C4-2B (cell line): ENCODE results near the gene LDB2.

Experiments used
- H3K27ac ChIP-seq: fragments of 450-650 bp; 2 replicates; pipeline ENCODE4 v1.5.1; 2017
- ZFX ChIP-seq: fragments of 450-650 bp; IDR thresholded peaks from 2 replicates; pipeline ENCODE4 v1.6.1; 2017
- TF ChIP-seq, protein P1 (sequence below): fragments of 450-650 bp; conservative IDR thresholded peaks from 2 replicates; pipeline ENCODE4 v1.5.1; 2017; ENCODE audit warnings: mild to moderate bottlenecking

LDB2 gene

GRCh38 chr4:16770710-16771285, 127.6 kb downstream of the LDB2 start:
- H3K27ac ChIP-seq = no peak overlapping the region
- TF ChIP-seq ZFX = no peak
- TF ChIP-seq, protein P1, sequence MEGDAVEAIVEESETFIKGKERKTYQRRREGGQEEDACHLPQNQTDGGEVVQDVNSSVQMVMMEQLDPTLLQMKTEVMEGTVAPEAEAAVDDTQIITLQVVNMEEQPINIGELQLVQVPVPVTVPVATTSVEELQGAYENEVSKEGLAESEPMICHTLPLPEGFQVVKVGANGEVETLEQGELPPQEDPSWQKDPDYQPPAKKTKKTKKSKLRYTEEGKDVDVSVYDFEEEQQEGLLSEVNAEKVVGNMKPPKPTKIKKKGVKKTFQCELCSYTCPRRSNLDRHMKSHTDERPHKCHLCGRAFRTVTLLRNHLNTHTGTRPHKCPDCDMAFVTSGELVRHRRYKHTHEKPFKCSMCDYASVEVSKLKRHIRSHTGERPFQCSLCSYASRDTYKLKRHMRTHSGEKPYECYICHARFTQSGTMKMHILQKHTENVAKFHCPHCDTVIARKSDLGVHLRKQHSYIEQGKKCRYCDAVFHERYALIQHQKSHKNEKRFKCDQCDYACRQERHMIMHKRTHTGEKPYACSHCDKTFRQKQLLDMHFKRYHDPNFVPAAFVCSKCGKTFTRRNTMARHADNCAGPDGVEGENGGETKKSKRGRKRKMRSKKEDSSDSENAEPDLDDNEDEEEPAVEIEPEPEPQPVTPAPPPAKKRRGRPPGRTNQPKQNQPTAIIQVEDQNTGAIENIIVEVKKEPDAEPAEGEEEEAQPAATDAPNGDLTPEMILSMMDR = no peak

GRCh38 chr4:16767861-16768260, 130.6 kb downstream of the LDB2 start:
- no peak overlapping the region for H3K27ac ChIP-seq
- no peak for TF ChIP-seq ZFX
- TF ChIP-seq, protein P1 = no peak

- H3K27ac ChIP-seq = no peak overlapping the region
- no peak for TF ChIP-seq ZFX
Measured at GRCh38 chr4:16767251-16767650, 131.2 kb downstream of the LDB2 start.

GRCh38 chr4:16765546-16765945, 132.9 kb downstream of the LDB2 start:
- TF ChIP-seq, protein P1 = no peak
- TF ChIP-seq ZFX = no peak
- H3K27ac ChIP-seq = no peak overlapping the region

GRCh38 chr4:16764622-16765021, 133.8 kb downstream of the LDB2 start:
- H3K27ac ChIP-seq = no peak overlapping the region
- TF ChIP-seq, protein P1 = peak; percentile 31
- no peak for TF ChIP-seq ZFX

GRCh38 chr4:16760617-16761363, 137.7 kb downstream of the LDB2 start:
- TF ChIP-seq ZFX = no peak
- TF ChIP-seq, protein P1 = no peak
- no peak overlapping the region for H3K27ac ChIP-seq

- TF ChIP-seq, protein P1 = no peak
- no peak for TF ChIP-seq ZFX
- H3K27ac ChIP-seq = no peak overlapping the region
Measured at GRCh38 chr4:16759931-16760582, 138.4 kb downstream of the LDB2 start.
